ENCODE measurements around the gene NOL4L.

Gene NOL4L

DNA sequence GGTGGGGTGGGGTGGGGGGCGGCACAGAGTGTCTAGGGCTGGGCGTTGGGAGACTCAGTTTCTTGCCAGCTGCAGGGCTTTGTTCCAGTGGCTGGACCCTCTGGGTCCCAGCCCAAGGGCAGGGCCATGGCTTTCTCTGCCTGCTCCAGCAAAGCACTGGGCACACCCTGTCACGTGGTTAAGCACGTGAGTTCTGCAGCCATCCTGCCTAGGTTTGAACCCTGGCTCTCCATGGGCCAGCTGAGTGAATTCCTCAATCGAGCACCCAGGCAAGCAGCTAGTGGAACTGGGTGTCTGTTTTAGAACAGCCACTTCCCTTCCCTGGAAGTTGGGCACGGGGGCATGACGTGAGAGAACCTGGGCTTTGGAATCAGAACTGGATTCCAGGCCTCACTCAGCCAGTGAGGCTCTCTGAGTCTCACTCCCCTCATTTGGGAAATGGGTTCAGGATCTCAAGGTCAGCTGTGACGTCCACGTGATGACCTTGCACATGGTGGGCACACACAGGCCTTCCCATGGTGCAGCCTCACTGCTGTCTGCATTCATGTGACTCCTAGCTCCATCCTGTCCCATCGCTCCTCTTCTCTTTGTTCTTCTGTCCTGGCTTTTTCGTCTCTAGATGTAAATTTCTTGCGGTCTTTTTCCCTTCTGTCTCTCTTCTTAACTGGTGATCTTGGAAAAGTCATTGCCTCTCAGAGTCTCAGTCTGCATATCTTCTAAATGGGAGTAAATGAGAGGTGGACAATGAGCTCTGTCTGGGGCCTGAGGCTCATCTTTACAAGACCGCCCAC is 45.9 kb downstream of the NOL4L start:
- H3K4me3 ChIP-seq (ENCODE audit: low read depth, low read length) = no peak overlapping the region
- TF ChIP-seq, protein P1, sequence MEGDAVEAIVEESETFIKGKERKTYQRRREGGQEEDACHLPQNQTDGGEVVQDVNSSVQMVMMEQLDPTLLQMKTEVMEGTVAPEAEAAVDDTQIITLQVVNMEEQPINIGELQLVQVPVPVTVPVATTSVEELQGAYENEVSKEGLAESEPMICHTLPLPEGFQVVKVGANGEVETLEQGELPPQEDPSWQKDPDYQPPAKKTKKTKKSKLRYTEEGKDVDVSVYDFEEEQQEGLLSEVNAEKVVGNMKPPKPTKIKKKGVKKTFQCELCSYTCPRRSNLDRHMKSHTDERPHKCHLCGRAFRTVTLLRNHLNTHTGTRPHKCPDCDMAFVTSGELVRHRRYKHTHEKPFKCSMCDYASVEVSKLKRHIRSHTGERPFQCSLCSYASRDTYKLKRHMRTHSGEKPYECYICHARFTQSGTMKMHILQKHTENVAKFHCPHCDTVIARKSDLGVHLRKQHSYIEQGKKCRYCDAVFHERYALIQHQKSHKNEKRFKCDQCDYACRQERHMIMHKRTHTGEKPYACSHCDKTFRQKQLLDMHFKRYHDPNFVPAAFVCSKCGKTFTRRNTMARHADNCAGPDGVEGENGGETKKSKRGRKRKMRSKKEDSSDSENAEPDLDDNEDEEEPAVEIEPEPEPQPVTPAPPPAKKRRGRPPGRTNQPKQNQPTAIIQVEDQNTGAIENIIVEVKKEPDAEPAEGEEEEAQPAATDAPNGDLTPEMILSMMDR (IDR thresholded peaks at IDR 0.05; ENCODE audit: borderline replicate concordance, insufficient read depth, low read depth, low read length) = no peak

DNA sequence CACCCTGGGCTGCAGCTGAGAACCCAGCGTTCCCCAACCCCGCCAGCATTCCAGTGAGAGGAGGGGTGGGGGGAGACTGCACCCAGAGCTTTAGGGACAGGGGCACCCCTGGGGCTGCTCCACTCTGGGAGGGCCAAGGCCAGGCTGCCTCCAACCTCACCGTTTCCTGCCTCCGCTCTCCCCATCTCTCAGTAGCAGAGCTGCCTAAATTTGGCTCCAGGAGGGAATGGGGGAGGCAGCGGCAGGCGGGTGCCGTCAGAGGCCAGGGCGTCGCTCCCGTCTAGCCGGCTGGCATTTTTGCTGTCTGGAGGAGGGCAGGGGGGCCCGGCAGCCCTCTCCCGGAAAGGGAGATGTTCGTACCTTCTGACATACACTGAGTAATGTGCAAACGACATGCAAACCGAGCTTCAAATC is 46.6 kb downstream of the NOL4L start:
- no peak overlapping the region for H3K4me3 ChIP-seq (ENCODE audit: low read depth, low read length)
- TF ChIP-seq, protein P1 (IDR thresholded peaks at IDR 0.05; ENCODE audit: borderline replicate concordance, insufficient read depth, low read depth, low read length) = no peak

DNA sequence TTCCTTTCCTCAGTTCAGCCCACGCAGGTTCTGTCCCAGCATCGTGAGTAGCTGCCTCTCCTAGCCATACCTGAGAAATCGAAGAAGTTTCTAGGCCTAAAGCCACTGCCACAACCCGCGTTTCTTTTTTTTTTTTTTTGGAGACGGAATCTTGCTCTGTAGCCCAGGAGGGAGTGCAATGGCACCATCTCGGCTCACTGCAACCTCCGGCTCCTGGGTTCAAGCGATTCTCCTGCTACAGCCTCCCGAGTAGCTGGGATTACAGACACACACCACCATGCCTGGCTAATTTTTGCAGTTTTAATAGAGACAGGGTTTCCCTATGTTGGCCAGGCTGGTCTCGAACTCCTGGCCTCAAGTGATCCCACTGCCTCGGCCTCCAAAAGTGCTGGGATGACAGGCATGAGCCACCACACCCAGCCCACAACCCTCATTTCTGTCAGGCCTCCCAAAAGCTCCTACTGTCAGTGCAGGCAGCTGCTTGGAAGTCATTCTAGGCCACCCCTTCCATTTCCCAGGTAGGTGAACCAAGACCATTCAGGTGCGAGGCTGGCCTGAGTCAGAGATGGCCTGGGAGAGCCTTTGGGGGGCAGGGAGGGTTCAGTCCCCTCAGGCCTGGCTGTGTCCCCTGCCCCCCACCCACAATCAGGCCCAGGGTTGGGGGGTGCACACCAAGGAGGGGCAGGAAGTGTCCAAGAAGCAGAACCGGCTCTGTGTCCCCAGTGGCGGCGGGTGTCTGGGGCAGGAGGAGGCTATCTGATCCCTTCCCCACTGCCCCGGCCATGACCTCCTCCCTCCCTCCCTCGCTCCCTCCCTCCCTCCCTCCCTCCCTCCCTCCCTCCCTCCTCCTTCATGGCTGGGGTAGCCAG is 47.2 kb downstream of the NOL4L start:
- TF ChIP-seq, protein P1 (IDR thresholded peaks at IDR 0.05; ENCODE audit: borderline replicate concordance, insufficient read depth, low read depth, low read length) = no peak
- no peak overlapping the region for H3K4me3 ChIP-seq (ENCODE audit: low read depth, low read length)

DNA sequence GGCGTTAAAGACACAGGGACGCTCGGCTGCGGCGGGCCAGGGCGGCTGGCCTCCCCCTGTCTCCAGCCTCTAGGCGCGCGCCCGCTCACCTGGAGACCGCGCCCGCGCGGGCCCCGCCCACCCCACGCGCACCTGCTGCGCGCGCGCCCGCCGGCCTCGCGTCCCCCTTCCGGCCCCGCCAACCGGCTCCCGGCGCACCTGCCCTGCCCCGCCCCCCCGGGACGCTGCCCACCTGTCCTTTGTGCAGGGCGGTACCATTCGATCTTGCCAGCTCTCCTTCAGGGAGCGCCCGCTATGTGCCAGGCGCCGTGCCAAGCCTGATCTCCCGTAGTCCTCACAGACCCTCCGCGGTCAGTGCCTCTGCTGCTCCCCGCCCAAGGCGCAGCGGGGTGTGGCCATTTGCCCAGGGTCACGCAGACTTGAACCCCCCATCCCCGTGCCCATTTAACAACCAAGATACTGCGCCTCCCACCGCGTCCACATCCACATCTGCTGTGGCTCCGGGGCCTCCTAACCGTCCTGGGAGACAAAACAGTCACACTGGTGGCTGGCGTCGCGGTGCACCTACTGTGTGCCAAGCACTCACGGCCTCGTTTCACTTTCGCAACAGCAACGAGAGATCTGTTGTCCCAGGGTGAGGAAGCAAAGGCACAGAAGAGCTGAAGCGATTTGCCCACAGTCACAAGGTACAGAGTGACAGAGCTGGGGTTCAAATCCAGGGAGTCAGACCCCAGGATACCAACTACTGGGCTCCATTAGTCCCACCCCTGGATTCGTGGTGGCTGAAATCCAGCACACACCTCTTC is 48.1 kb downstream of the NOL4L start:
- TF ChIP-seq, protein P1 (IDR thresholded peaks at IDR 0.05; ENCODE audit: borderline replicate concordance, insufficient read depth, low read depth, low read length) = no peak
- H3K4me3 ChIP-seq (ENCODE audit: low read depth, low read length) = peak overlapping the region; percentile 49

DNA sequence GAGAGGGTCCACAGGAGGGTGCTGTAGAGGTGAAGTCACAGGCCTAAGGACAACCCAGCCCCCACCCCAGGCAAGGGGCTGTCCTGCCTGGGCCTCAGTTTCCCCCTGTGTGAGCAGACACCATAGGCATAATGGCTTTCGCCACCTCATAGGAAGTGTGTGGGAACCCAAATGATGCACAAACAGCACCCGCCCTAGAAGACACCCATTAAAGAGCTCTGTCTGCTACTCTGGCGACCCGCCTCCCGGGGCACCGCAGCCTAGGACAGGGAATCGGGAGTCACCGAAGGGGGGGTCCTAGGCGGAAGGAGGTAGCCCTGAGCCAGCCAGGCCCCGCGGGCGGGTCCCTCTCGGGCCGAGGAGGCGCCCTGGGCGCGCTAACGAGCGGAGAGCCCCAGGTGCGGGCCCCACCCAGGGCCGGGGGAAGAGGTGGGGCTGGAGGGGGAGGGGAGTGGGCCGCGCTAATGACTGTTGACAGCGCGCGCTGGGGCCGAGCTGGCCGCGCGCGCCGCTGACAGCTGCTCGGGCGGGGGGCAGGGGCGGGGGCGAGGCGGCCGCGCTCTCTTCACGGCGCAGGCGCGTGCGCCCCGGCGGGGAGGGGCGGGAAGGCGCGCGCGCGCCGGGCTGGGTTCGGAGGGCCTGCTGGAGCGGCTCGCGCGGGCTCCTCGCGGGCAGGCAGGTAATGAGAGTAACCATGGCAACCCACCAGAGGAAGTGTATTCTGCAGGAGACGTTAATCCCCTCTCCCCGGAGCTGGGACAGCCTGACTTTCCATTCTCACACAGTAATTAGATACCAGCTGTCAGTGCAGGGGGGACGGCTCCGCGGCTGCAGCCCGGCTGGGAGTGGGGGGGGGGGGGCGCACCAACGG is 48.9 kb downstream of the NOL4L start:
- TF ChIP-seq, protein P1 (IDR thresholded peaks at IDR 0.05; ENCODE audit: borderline replicate concordance, insufficient read depth, low read depth, low read length) = no peak
- H3K4me3 ChIP-seq (ENCODE audit: low read depth, low read length) = peak overlapping the region; percentile 49

DNA sequence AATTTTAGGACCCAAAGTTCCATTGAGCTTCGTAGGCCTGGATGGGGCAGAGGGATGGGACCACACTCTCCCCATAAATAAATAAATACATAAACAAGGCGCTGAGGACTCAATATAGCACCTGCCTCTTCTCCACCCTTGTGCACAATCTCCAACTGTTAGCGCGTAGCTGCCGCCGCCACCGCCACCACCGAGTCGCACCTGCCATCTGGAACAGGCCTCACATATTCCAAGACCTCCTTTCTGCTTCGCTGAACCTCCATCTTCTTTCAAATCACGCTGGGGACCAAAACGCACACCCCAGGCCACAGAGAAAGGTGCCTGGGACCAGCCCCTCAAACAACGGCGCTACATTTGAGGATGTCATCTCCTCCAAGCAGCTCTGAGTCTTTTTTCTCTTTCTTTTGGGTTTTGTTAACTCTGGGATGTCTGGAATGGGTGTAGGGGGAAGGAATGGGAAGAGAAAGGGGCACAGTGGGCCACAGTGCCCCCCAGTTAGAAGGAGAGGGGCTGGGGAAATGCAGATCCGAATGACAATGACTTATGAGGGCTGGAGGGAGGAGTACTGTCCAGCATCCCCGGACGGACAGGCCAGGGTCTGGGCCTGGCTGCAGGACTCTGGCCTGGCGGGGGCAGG is 49.7 kb downstream of the NOL4L start:
- TF ChIP-seq, protein P1 (IDR thresholded peaks at IDR 0.05; ENCODE audit: borderline replicate concordance, insufficient read depth, low read depth, low read length) = no peak
- peak overlapping the region; percentile 41 for H3K4me3 ChIP-seq (ENCODE audit: low read depth, low read length)
